Peyer's patch (tissue), 4 donors: Measurements from ENCODE around the gene SLC7A10.

Experiments
- POLR2A ChIP-seq, 2 donors: fragments of 450-650 bp; IDR thresholded peaks; one replicate each; pipeline ENCODE4 v1.5.1; 2017; ENCODE audit warnings: antibody characterized with exemption in 2 of 2, mild to moderate bottlenecking in 2 of 2, moderate library complexity in 2 of 2
- TF ChIP-seq, protein P1 (sequence below), 6 experiments: fragments of 450-650 bp in 4 of 6; fragments of 200-600 bp in 2 of 6; sonication (generic) in 1 of 6; IDR thresholded peaks; one replicate each; pipeline ENCODE4 v1.5.1; 2017 to 2019; ENCODE audit warnings: antibody characterized with exemption in 6 of 6, mild to moderate bottlenecking in 3 of 6, moderate library complexity in 1 of 6

DNA sequence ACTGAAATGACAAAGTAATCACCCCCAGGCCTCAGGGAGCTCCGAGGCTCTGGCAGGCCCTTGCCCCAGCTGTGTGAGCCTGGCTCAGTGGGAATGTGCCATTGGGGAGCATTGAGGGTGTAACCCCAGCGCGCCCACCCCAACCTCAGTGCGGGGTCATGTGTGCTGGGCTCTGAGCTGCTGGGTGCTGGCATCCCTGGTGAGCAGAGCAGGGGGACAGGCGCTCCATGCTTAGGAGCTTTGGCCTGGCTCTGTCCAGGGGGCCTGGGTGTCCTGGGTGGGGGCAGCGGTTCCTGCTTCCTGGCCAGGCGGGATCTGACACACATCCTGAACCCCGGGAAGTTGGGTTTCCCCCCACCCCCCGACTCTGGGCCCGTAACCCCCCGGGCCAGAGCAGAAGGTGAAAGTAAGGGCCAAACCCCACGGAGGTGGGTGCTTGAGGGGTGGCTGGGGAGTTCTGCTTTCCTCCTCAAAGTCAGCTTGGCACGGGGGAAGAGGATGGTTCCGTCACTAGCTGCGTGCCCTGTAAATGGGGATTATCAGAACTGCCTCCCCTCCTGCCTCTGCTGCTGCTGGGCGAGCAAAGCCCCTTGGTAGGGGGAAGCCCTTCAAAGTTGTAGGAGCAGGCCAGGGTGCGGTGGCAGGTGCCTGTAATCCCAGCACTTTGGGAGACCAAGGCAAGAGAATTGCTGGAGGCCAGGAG lies 29.9 kb downstream of the SLC7A10 start:
- TF ChIP-seq, protein P1, sequence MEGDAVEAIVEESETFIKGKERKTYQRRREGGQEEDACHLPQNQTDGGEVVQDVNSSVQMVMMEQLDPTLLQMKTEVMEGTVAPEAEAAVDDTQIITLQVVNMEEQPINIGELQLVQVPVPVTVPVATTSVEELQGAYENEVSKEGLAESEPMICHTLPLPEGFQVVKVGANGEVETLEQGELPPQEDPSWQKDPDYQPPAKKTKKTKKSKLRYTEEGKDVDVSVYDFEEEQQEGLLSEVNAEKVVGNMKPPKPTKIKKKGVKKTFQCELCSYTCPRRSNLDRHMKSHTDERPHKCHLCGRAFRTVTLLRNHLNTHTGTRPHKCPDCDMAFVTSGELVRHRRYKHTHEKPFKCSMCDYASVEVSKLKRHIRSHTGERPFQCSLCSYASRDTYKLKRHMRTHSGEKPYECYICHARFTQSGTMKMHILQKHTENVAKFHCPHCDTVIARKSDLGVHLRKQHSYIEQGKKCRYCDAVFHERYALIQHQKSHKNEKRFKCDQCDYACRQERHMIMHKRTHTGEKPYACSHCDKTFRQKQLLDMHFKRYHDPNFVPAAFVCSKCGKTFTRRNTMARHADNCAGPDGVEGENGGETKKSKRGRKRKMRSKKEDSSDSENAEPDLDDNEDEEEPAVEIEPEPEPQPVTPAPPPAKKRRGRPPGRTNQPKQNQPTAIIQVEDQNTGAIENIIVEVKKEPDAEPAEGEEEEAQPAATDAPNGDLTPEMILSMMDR (IDR thresholded peaks at IDR 0.05), result no peak
- TF ChIP-seq POLR2A (IDR thresholded peaks at IDR 0.05), result no peak
